Measurements from ENCODE around the gene STT3B. TPM values are rescaled to one million over a fixed set of nuclear protein-coding genes. Genes with fewer than 3 reads are reported as not detected.

The STT3B gene
- total RNA-seq, 2 donors from 2014 or later, result 93.5 to 132 TPM

DNA sequence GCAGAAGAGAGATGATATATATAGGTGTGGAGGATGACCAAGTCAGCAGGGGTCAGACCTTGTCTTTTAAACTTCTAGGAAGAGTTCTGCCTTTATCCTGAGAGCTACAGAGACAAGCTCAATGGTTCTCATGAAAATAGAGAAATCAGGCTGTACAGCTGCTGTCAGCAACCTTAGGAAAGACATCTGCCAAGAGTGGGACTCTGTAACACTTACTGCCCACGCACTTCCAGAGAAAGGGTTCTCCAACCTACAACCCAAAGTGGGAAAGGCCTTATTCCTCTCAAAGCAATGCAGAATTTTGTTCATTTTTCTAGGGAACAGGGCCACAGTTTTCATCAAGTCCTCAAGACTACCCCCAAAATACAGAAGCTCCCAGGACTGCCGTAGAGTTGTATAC lies 138.7 kb downstream of the STT3B start:
- no peak overlapping the region for H3K27ac Mint-ChIP-seq

DNA sequence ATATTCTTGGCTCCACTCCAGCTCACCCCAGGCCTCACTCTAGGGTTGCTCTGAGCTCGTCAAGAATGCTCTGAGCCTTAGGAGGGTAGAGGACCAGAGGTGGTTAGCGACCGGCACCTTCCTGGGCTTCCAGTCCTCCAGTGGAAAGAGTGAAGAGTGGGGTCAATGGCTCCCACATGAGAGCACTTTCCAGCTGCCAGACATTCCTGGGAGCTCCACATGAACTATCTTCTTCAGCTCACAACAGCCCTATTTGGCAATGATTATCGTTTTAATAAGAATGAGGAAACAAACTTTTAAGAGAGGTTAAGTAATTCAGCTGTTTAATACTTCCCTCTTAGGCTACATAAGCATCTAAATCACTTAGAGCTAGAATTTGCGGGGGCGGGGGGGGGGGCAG lies 139.3 kb downstream of the STT3B start:
- Mint-ChIP-seq H3K36me3 (peaks cover 0 to 5% of the 10 kb centered on the region in 2 donors), H3K27ac (no peak overlapping the region), H3K9me3 (peaks cover 0 to 10% of the 10 kb centered on the region in 2 donors)
- DNase-seq (ENCODE audit: low spot score in 2 of 2) (no peak), ATAC-seq (no peak)

More for the DNA sequence above, 138.7 kb downstream of the STT3B start:
- DNase-seq (ENCODE audit: low spot score in 2 of 2) (no peak), ATAC-seq (no peak)
- Mint-ChIP-seq H3K36me3 (peaks cover 0 to 5% of the 10 kb centered on the region in 2 donors), H3K9me3 (peaks cover 0 to 10% of the 10 kb centered on the region in 2 donors)

DNA sequence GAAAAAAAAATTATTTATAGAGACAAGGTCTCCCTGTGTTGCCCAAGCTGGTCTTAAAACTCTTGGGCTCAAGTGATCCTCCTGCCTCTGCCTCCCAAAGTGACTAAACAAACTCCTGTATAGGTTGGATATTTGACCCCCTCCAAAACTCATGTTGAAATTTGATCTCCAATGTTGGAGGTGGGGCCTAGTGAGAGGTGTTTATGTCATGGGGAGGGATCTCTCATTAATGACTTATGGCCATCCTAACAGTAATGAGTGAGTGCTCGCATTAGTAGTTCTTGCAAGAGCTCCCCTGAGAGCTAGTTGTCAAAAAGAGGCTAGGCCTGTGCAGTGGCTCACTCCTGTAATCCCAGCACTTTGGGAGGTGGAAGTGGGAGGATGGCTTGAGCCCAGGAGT lies 141.2 kb downstream of the STT3B start:
- ATAC-seq, result no peak
- DNase-seq (ENCODE audit: low spot score in 2 of 2), result no peak
- Mint-ChIP-seq H3K9me3 (peaks cover 0 to 10% of the 10 kb centered on the region in 2 donors), H3K27ac (no peak overlapping the region), H3K36me3 (peaks cover 0 to 5% of the 10 kb centered on the region in 2 donors)

DNA sequence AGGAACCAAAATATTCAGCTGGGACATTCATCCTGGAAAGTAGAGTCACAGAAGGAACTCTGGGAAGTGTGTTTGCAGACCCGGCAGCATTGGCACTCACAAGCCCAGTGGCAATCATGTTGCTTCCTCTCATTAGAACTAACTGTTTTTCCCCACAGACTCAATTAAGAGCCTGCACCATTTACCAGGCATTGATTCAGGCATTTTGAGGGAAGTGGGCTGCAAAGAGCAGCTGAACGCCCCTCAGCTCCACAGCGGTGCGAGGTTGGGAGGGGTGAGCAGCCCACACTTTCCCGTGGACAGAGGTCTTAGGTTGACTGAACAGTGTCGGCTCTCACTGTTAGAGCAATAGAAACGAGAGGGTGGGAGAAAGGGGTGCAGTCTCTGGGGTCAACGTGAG lies 143.8 kb downstream of the STT3B start:
- no peak for ATAC-seq
- peaks cover 0 to 7% of the 10 kb centered on the region in 2 donors for H3K9me3 Mint-ChIP-seq
- no peak overlapping the region for H3K27ac Mint-ChIP-seq
- no peak for DNase-seq (ENCODE audit: low spot score in 2 of 2)
- no peaks in the 10 kb centered on the region for H3K36me3 Mint-ChIP-seq

DNA sequence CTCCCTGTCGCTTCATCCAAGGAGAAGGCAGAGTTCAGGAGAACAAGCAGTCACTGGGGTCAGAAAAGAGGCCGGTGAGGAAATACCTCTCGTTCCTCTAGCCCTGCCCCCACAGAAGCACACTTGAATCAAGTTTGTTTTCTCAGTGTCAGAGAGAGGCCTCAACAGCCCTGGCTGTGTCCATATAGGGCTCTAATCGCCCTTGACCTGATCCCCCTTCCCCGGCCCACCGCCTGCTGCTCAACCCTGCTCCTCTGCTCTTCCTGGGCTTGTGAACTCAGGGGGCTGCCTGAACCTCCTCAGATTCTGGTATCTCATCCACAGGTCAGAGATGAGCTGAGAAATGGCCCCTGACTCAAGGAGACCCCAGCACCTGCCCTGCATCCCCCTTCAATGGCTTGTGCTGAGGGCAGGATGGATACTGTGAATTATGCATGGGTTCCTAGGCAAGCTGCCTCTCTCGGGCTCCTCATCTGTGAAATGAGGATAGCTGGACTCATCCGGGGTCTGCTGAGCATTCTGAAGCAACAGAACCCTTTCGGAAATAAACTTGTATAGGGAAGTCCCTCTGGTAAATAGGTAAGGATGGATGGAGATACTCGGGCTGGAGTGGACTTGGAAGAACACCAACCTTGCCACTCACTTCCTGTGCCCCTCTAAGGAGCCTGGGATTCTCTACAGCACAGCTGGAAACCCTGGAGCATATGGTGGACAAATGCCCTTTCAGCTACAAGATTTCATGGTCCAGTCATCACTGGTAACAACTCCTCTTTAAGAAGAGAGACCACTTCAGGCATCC lies 147.5 kb downstream of the STT3B start:
- no peak for DNase-seq (ENCODE audit: low spot score in 2 of 2)
- no peak for ATAC-seq
- peaks cover 0 to 8% of the 10 kb centered on the region in 2 donors for H3K36me3 Mint-ChIP-seq
- H3K9me3 Mint-ChIP-seq, result no peaks in the 10 kb centered on the region
- peak overlapping the region in 1 of 2 donors; percentile 31 for H3K27ac Mint-ChIP-seq

All from activated naive CD4-positive, alpha-beta T cell treated with anti-CD3 and anti-CD28 coated beads, Interleukin-2, amount 50 U/mL, for 72 hours (primary cell).